ENCODE data around the gene KLK1. TPM values are rescaled to one million over a fixed set of nuclear protein-coding genes. Genes with fewer than 3 reads are reported as not detected.

KLK1 gene
- total and polyA plus RNA-seq, 8 donors: 4.1 to 55.0 (median 6.9) TPM; not detected in 3

DNA sequence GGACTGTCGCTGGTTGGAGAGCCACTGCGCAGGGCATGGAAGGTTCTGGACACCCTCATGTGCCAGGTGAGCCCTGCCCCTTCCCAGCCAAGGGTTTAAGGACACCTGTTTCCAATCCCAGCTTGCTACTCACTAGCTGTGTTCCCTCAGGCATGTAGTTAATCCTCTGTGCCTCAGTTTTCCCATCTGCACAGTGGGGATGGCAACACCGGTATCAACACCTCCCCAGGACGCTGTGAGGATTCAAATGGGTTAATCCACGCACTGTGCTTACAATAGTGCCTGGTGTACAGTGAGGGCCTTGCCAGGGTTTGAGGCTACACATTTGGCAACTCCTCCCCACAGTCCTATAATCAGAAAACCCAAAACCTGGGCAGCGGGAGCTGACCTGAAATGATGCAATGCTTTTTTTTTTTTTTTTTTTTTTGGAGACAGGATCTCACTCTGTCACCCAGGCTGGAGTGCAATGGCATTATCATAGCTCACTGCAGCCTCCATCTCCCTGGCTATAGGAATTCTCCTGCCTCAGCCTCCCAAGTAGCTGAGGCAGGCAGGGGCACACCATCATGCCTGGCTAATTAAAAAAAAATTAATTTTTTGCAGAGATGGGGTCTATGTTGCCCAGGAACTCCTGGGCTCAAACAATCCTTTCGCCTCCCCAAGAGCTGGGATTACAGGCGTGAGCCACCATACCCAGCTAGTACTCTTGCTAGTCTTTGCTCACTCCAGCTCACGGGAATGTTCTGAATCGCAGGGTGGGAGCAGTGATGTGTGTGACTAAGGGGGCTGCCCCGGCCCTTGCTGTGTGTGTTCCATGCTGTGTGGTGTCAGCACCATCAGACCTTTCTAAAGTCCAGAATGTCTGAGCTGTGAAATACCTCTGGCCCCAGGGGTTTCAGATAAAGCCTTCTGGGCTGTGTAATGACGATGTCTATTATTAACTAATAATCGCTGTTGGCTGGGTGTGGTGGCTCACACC is 31.0 kb downstream of the KLK1 start:
- H3K27ac ChIP-seq: no peak overlapping the region
- intact Hi-C loops (cut with DNase I; ENCODE audit: low total_unique reads): no loop called here

DNA sequence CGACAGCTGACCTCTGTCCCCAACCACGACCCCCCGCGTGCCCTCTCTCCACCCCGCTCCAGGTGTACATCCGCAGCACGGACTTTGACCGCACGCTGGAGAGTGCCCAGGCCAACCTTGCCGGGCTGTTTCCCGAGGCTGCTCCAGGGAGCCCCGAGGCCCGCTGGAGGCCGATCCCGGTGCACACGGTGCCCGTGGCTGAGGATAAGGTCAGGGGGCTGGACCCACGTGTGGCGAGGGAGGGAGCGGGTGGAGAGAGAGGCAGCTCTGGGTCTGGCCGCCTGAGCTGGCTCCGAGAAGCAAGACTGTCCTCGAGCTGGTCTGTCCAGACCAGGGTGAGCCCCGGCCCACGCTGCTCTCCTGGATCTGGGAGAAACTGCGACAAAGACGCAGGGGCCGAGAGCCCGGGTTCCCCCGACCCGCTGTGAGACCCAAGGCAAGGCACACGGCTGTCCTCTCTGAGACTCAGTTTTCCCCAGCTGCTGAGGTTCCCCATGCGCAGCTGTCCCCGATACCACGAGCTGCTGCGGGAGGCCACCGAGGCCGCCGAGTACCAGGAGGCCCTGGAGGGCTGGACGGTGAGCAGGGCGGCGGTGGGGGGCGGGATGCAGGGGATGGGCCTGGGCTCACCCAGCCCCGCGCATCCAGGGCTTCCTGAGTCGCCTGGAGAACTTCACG is 31.9 kb downstream of the KLK1 start:
- H3K9me3 ChIP-seq: no peaks in the 10 kb centered on the region
- no peak overlapping the region for H3K4me3 ChIP-seq
- peaks cover 0 to 8% (median 0%) of the 10 kb centered on the region in 4 donors for H3K4me1 ChIP-seq
- DNase-seq: no peak
- intact Hi-C loops (cut with DNase I; ENCODE audit: low total_unique reads): no loop called here
- TF ChIP-seq POLR2A (IDR thresholded peaks at IDR 0.05) (no peak), EP300 (IDR thresholded peaks at IDR 0.05) (no peak), POLR2AphosphoS5 (IDR thresholded peaks at IDR 0.05) (no peak)
- TF ChIP-seq, protein P1, sequence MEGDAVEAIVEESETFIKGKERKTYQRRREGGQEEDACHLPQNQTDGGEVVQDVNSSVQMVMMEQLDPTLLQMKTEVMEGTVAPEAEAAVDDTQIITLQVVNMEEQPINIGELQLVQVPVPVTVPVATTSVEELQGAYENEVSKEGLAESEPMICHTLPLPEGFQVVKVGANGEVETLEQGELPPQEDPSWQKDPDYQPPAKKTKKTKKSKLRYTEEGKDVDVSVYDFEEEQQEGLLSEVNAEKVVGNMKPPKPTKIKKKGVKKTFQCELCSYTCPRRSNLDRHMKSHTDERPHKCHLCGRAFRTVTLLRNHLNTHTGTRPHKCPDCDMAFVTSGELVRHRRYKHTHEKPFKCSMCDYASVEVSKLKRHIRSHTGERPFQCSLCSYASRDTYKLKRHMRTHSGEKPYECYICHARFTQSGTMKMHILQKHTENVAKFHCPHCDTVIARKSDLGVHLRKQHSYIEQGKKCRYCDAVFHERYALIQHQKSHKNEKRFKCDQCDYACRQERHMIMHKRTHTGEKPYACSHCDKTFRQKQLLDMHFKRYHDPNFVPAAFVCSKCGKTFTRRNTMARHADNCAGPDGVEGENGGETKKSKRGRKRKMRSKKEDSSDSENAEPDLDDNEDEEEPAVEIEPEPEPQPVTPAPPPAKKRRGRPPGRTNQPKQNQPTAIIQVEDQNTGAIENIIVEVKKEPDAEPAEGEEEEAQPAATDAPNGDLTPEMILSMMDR (IDR thresholded peaks at IDR 0.05): no peak
- H3K27ac ChIP-seq: no peak overlapping the region
- WGBS, 5 donors: 70 to 81% (median 73%) methylated on average over 25 to 47 of the region's 47 CpGs
- peaks cover 0 to 14% (median 11%) of the 10 kb centered on the region in 4 donors for H3K36me3 ChIP-seq
- peaks cover 0 to 8% (median 0%) of the 10 kb centered on the region in 3 donors for H3K27me3 ChIP-seq

More for the DNA sequence above, 31.0 kb downstream of the KLK1 start:
- Histone ChIP-seq H3K36me3 (peaks cover 2 to 22% (median 19%) of the 10 kb centered on the region in 4 donors), H3K27me3 (peaks cover 0 to 8% (median 0%) of the 10 kb centered on the region in 3 donors), H3K4me3 (no peak overlapping the region), H3K4me1 (peaks cover 0 to 8% (median 0%) of the 10 kb centered on the region in 4 donors), H3K9me3 (no peaks in the 10 kb centered on the region)
- DNase-seq: no peak
- TF ChIP-seq POLR2AphosphoS5 (IDR thresholded peaks at IDR 0.05): no peak
- TF ChIP-seq, protein P1 (IDR thresholded peaks at IDR 0.05): no peak
- TF ChIP-seq POLR2A (IDR thresholded peaks at IDR 0.05): no peak
- 78 to 86% (median 79%) methylated on average over 12 to 13 of the region's 13 CpGs for WGBS, 5 donors

DNA sequence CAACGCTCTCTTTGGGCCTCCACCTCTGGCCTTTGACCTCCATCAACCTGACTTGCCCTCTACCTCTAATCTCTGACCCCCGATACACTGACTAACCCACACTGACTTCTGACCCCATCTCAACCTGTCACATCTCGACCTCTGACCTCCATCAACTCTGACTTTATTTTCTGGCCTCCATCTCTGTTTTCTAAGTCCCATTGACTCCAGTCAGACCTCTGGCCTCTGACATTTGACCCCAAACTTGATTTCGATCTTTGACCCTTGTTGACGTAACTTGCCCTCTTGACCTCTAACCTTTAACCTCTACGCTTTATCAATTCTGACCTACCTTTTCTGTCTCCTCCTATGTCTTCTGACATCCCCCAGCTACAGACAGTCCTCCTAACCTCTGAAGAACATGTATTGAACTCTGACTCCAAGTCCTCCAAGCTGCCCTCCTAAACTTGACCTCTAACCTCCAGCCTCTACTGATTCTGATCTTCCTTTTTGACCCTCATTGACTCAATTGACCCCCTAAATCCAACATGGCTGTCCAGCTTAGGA is 32.6 kb downstream of the KLK1 start:
- TF ChIP-seq POLR2AphosphoS5 (IDR thresholded peaks at IDR 0.05): no peak
- no peak for TF ChIP-seq POLR2A (IDR thresholded peaks at IDR 0.05)
- no peak for TF ChIP-seq EP300 (IDR thresholded peaks at IDR 0.05)
- TF ChIP-seq, protein P1 (IDR thresholded peaks at IDR 0.05): no peak
- intact Hi-C loops (cut with DNase I; ENCODE audit: low total_unique reads): no loop called here
- 74 to 81% (median 79%) methylated on average over 6 of the region's 6 CpGs for WGBS, 5 donors

DNA sequence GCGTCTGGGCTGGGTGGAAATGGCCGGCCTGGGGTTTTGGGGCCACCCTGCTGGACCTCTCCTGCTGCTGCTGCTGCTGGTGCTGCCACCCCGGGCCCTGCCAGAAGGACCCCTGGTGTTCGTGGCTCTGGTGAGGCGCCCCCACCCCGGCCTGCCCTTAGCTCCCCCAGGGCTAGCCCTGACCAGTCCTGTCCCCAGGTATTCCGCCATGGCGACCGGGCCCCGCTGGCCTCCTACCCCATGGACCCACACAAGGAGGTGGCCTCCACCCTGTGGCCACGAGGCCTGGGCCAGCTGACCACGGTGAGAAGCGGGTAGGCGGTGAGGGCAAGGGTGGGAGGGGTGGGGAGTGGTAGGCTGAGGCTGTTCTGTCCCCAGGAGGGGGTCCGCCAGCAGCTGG is 33.2 kb downstream of the KLK1 start, which contains the start of gene ACP4:
ACP4 (plus strand) TSS at position 20 of the 400 bp plus-strand sequence; CDS start at position 20, 0 bp downstream.
- H3K36me3 ChIP-seq: peaks cover 0 to under 1% (median 0%) of the 10 kb centered on the region in 4 donors
- WGBS, 5 donors: 86 to 95% (median 87%) methylated on average over 10 to 15 of the region's 15 CpGs
- no peak within 1 kb of the TSS for H3K27ac ChIP-seq
- H3K9me3 ChIP-seq: no peaks in the 10 kb centered on the region
- TF ChIP-seq POLR2AphosphoS5 (IDR thresholded peaks at IDR 0.05) (no peak), POLR2A (IDR thresholded peaks at IDR 0.05) (no peak), EP300 (IDR thresholded peaks at IDR 0.05) (no peak)
- TF ChIP-seq, protein P1 (IDR thresholded peaks at IDR 0.05): no peak
- H3K27me3 ChIP-seq: peaks cover 0 to 20% (median 0%) of the 10 kb centered on the region in 3 donors
- intact Hi-C loops (cut with DNase I; ENCODE audit: low total_unique reads): no loop called here
- DNase-seq: no peak
- peaks cover 0 to 8% (median 0%) of the 10 kb centered on the region in 4 donors for H3K4me1 ChIP-seq
- H3K4me3 ChIP-seq: no peak within 1 kb of the TSS

More for the DNA sequence above, 32.6 kb downstream of the KLK1 start:
- Histone ChIP-seq H3K27ac (no peak overlapping the region), H3K4me1 (peaks cover 0 to 8% (median 0%) of the 10 kb centered on the region in 4 donors), H3K27me3 (peaks cover 0 to 14% (median 0%) of the 10 kb centered on the region in 3 donors), H3K9me3 (no peaks in the 10 kb centered on the region), H3K4me3 (no peak overlapping the region), H3K36me3 (peaks cover 0 to 7% (median 5%) of the 10 kb centered on the region in 4 donors)
- no peak for DNase-seq

Data from stomach (tissue), 9 donors.